GM19351 (cell line): Measurements from ENCODE around the gene CEP350.

Source experiments
- ATAC-seq: cut with Tn5 transposase; IDR thresholded peaks from one replicate; pipeline ENCODE4 v1.9.1; 2021; ENCODE audit warnings: mild to moderate bottlenecking, moderate library complexity; ENCODE audit not compliant: unreplicated experiment

CEP350 gene

DNA sequence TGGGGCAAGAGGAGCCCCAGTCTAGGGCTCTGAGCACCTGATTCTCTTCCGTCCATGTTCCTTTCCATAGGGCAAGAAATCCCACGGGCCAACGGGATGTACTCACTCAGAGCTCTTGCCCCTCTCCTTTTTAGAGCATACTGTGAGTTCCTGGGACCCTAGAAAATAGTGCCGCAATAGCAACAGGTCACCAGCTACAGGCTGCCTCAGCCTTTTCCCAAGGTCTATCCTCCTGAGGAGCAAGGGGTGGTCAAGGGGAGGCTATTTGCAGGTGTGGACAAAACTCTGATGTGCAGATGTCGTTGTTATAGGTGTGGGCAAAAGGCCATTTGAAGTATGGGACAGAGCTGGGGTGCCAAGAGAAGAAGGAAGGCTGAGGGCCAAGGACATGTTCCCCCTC, 198.4 kb downstream of the CEP350 start:
- no peak for ATAC-seq

DNA sequence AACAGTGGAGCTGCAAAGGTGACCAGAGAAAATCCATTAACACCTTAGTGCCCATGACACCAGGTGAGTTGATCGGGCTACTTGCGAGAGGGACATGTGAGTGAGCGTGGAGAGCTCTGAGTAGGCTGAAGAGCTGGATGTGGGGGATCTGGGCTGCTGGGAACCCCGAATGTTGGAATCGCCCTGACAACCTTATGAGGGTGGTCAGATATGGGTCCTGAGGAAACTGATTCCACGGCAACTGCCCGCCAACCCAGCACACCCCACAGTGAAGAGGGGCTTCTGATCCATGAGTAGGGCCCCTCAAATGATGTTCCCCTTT, 199.4 kb downstream of the CEP350 start:
- ATAC-seq = no peak

DNA sequence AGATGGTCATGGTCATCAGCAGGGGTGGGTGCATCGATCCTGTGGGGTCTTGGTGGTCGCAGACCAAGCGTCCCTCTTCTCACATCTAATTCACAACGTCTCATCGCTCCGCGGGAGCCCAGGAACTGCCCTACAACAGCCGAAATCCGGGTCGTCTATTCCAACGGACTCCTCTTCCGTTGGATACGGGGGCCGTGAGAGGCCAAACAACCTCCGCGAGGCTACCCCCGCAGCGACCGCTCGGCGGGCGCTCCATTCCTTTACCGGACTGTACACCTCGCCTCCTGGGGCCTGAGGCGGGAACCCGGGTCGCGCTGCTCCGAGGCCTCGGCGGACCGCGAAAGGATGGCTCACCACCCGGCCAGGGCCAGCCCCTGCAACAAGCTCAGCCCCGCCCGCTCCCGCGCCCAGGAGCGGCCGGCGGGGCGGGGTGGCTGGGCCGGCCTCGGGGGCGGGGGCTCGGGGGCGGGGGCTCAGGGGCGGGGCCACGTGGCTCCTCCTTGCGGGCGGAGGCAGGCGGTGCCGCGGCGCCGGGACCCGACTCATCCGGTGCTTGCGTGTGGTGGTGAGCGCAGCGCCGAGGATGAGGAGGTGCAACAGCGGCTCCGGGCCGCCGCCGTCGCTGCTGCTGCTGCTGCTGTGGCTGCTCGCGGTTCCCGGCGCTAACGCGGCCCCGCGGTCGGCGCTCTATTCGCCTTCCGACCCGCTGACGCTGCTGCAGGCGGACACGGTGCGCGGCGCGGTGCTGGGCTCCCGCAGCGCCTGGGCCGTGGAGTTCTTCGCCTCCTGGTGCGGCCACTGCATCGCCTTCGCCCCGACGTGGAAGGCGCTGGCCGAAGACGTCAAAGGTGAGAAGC, 199.9 kb downstream of the CEP350 start, which contains the start of gene QSOX1:
TSS of gene QSOX1 (plus strand) at position 545 of the 857 bp plus-strand sequence. CDS start at position 584, 39 bp downstream.
- peak; percentile 85 for ATAC-seq

DNA sequence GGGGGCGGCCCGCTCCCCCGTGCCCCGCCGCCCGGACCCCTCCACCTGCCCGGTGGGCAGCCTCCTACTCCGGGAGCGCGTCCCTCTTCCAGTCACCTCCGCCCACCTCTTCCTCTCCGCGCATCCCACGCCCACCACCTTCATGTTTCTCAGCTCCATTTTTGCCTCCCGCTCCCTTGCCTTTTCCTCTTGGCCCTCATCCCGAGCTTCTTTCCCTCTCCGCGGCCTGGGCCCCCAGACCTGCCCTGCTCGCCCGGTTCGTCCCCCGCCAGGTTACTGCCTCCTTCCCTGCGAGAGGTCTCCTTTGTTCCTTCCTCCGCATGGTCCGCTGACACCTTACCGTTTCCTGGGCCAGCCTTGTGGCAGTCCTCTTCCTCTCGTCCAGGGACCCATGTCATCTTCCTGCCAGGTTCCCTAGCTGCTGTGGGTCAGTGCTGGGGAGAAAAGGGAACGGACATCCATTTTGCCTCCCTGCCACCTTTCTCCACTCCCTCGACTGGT, 200.6 kb downstream of the CEP350 start:
- no peak for ATAC-seq

DNA sequence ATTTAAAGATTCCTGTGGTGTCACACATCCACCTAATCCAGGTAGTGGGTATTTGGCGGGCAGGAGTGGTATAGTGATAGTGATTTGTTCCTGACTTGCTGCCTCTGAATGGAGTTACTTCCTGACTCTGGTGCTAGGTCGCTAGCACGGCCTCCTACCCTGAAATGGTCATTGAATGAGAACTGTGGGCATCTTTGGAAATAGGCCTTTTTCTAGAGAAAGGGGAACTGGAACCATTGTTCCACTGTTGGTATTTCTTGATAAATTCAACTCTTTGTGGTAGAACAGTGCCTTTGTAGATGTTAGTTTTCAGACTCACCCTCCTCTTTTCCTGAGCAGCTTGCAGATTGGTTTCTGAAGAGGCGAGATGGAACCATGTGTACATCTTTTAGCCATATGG, 201.6 kb downstream of the CEP350 start:
- no peak for ATAC-seq

DNA sequence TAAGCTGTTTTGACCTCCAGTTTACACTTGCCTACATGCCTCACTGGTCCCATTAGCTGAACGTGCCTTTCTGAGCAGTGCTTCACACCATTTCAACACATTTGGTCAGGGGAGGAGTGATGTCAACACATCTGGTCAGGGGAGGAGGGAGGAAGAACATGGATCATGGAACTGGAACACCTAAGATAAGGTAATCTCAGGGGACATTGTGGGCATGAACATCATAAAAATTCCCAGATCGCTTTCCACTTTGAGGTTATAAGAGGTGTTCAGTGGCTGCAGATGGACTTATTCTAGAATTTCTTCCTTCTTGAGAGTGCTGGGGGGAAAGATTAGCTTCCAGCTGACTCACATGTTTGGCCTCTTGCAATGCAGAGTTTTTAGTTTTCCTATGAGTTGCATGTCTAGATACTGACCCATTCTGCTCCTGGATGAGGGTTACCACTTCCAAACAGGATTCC, 202.1 kb downstream of the CEP350 start:
- ATAC-seq = no peak

DNA sequence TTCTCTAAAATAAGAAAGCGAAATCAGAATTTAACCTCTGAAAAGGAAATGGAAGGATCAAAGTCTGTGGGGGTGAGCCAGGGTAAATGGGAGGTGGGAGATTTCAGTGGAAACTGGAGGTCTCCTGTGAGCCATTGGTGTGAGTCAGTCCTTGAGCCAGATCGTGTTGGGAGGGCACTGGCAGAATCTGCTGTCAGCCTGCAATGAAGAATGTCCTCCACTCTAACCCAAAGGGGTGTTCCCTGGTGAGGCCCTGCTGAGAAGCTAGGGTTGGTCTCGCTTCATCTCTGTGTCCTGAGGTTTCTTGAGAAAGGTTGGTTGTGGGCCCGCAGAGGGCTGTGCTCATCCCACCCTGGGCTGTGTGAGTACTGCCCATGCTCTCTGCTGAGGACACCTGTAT, 202.5 kb downstream of the CEP350 start:
- ATAC-seq = no peak

DNA sequence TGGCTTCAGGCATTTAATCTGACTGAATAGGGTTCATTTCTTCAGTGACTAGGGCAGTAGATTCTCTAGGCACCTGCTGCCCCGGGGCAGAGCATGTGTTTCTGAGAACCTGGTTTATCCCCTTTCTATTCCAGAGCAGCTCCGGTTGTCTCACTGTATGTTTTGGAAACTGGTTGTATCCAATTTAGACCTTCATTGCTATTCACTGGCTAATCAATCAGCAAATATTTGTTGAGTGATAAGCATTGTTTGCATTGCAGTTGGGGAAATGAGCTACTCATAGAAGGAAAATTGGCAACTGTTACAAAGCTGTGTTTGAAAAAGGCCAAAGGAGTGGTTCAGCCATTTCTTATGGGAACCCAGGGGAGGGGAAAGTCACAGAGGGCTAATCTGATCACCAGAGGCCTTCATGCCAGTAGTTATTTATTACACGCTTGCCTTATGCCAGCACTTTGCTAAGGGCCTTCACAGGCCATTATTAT, 203.0 kb downstream of the CEP350 start:
- ATAC-seq = no peak

DNA sequence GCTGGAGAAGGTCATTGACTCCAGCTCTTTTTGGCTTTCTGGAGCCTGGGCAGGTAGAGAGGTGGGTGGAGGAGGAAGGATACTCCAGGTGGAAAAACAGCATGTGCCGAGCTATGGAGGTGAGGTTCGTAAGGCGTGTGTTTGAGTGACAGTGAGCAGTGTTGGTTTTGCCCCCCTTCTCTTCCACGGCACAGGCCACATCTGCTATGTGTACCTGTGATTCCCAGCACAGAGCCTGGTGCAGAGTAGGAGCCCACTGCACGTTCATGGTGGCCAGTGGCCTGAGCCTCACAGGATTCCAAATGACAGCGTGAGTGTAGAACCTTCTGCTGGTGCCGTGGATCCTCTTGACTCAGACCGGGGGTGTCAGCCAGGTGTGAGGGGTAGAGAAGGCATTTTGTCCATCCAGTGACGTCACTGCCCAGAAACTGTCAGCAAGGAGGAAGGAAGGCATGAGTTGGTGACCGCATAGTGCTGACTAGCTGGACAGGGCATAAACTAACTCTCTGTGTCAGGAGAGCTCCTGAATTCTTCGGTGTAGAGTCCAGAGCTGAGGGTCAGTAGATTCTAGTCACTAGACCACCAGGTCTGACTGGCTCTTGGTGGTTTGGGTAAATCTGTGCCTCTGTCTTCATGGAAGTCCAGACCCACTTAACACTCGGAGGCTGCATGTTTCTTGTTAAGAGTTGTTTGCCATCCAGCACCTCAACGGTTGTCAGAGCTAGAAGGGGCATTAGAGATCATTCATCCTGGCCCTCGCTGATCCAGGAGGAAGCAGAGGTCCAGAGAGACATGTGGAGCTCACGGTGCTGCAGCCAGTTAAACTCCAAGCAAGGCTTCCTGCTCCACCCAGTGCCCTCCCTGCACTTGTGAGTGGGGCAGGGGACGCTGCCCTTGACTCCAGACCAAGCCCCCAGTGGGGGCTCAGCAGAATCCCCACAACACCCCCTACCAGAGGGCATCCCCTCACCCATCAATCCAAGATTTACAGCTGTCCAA, 203.8 kb downstream of the CEP350 start:
- no peak for ATAC-seq

DNA sequence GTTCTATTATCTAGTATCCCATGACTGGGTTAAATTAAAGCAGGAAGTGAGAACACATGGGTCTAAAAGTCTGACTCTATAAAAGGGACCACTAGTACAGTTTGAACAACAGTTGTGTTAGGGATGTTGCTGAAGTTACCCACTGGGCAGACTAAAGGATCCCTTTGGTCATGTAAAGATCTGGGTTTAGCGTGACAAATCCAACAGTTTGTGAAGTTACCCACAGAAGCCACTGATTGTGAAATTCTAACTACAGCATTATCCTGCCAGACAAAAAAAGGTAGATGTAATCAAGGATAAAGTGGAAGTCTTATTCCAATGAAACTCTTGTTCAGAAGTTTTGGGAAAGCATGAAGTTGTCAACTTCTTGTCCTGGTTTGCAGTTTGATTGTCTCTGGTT, 205.7 kb downstream of the CEP350 start:
- no peak for ATAC-seq

DNA sequence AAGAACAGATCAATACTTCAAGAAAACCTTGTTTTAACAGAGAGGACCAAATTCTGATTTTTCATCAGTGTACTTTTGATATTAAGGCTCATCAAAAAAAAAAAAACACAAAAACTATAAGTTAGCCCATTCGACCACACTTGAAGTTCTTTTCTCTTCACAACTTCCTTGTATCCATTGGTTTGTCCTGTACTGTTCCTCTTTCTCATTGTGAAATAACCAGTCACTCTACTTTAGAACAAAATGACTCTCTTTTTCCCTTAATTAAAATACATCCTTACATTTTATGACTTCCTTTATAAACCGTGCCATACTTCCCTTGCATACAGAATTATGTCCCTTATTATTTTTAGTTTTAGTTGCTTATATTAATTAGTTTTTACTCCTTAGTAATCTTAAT, 208.4 kb downstream of the CEP350 start:
- no peak for ATAC-seq
